ENCODE measurements around the gene SIGLEC7.

SIGLEC7 gene

DNA sequence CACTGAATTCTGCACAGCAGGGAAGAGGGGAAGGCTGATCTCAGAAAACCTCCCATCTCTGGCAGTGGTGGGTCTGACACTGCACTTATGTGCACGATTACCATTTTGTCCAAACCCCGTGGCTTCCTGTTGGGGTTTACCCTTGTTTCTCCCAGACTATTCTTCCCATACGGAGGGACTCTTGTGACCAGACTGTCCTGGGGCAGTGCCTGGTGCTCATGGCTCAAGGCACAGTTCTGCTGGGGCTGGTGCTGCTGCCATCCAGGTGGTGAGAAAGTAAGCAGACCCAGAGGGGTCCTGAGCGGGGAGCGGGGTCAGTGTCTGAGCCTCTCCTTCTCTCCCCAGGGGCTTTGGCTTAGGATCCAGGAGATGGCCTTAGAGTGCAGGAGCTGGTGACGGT is 22.5 kb upstream of the SIGLEC7 start:
- DNase-seq: no peak

DNA sequence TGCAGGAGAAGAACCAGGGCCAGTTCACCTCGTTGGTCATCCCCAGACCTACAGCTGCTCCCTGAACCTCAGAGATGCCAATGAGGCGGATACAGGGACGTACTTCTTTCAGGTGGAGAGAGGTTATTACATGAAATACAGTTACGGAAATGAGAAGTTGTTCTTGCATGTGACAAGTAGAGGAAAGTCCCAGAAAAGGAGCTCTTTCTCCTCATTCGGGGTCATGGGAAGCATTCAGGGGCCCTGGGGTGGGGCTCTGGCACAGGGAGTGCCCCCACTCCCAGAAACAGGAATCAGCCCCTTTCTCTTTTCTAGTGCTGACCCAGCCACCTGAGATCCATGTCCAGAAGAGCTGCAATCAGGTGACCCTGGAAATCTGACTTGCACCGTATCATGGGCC is 21.9 kb upstream of the SIGLEC7 start:
- DNase-seq: no peak

DNA sequence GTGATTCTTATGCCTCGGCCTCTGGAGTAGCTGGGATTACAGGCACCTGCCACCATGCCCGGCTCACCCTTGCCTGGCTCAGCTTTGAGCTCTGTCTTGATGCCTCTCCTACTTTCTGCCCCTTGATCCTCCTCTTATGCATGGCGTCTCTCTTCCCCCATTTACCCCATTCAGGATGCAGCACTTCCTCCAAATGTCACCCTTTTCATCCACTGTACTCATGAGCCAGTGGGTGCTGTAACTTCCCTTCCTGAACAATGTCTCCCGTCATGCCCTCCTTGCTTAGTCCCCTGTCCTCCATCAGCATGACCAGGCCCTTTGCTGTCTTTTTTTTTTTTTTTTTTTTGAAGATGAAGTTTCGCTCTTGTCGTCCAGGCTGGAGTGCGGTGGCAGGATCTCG is 20.8 kb upstream of the SIGLEC7 start:
- no peak for DNase-seq

DNA sequence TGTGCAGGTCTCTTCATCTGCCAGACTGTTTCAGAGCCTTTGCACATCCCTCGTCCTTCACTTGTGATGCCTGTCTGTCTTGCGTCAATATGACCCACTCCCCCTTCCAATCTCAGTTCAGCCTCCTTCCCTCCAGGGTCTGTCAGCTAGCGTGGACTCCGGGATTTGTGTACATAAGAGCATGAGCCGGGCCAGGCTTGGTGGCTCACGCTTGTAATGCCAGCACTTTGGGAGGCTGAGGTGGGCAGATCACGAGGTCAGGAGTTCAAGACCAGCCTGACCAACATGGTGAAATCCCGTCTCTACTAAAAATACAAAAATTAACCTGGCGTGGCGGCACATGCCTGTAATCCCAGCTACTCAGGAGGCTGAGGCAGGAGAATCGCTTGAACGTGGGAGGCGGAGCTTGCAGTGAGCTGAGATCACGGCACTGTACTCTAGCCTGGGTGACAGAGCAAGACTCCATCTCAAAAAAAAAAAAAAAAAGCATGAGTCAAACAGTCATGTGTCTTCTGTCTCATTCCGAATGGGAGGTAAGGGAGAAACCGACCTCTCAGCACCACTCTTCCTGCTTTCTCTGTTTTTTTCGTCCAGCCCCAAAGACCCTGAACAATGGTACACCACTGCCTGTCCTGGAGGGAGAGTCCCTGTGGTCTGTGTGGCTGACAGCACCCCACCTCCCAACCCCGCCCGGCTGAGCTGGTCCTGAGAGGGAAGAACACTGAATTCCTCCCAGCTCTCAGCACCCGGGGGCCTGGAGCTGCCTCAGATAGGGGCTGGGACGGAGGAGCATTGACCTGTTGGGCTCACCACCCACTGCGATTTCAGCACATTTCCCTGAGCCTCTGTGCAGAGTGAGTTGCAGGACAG is 19.8 kb upstream of the SIGLEC7 start:
- DNase-seq: no peak

DNA sequence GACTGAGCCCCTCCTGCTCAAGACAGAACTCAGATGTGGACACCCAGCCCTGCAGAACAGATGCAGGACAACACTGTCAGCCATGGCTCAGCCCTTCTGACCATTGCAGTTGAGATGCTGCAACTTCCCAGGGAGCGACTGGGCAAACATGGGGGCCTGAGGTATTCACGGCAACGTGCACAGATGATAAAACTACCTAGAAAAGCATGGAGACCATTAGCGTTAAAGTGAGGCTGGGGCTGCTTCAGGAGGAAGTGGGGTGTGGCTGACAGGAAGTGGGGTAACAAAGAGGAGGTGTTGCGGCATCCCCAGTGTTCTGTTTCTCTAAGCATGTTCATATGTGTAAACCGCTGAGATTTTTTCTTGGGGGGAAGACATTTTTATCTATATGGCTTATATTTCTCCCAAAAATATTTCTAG is 18.7 kb upstream of the SIGLEC7 start:
- DNase-seq: no peak

DNA sequence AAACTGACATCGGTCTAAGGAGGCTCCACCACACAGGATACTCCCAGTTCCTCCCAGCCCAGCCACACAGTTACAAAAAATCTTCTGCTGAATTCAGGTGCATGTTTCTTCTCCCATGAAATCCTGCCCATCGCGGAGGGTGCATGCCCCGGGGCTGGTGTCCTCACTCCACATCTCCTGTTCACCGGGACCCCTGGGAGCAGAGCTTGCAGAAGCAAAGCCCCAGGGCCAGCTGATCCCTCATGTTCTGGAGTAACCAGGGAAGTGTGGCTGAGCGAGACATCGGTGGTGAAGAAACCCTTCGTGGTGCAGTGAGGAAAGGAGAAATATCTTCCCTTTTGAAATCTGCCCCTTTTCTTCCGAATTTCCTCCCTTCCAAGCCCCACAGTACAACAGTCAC is 18.3 kb upstream of the SIGLEC7 start:
- no peak for DNase-seq

DNA sequence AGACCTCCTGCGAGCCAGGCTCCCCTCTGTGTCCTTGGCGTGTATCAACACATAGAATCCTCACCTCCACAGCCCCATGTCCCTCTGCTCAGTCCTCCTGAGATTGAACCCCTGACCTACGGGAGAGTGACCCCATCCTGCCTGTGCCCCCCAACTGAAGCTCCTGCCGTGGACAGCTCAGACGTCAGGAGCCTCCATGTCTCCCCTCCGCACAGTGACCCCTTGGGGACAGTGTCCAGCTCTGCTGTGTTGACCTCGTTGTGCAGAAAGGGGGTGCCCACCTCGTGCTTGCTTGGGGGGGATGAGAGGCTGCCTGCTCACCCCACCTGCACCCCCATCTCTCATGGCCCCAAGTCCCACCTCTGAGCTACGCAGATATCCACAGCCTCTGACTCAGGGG is 17.9 kb upstream of the SIGLEC7 start:
- no peak for DNase-seq

DNA sequence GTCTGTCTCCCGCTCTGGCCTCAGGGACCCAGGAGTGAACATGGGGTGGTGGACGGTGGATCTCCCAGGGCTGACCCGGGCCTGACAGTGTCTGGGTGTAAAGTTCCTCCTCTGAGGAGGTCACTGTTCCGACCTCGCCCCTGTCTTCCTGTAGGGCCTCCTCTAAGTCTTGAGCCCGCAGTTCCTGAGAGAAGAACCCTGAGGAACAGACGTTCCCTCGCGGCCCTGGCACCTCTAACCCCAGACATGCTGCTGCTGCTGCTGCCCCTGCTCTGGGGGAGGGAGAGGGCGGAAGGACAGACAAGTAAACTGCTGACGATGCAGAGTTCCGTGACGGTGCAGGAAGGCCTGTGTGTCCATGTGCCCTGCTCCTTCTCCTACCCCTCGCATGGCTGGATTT is 17.4 kb upstream of the SIGLEC7 start, which contains the start of gene SIGLEC9:
SIGLEC9 (plus strand) TSS at position 178 of the 400 bp plus-strand sequence; CDS start at position 247, 69 bp downstream.
- no peak for DNase-seq

DNA sequence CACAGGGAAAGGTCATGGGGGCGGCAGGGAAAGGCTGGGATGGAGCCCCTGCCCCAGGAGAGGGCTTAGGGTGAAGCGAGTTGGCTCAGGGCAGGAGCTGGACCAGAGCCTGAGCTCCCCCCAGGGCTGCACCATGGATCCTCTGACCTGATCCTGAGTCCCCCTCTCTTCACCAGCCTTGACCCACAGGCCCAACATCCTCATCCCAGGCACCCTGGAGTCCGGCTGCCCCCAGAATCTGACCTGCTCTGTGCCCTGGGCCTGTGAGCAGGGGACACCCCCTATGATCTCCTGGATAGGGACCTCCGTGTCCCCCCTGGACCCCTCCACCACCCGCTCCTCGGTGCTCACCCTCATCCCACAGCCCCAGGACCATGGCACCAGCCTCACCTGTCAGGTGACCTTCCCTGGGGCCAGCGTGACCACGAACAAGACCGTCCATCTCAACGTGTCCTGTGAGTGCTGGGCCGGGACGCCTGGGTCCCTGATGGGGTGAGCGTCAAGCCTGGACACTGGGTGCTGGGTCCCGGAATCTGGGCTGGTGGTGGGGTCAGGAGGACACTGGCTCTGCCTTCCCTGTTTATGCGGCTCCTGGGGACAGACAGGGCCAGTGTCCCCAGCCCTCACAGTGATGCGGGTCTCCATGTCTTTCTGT is 16.6 kb upstream of the SIGLEC7 start:
- DNase-seq: no peak

DNA sequence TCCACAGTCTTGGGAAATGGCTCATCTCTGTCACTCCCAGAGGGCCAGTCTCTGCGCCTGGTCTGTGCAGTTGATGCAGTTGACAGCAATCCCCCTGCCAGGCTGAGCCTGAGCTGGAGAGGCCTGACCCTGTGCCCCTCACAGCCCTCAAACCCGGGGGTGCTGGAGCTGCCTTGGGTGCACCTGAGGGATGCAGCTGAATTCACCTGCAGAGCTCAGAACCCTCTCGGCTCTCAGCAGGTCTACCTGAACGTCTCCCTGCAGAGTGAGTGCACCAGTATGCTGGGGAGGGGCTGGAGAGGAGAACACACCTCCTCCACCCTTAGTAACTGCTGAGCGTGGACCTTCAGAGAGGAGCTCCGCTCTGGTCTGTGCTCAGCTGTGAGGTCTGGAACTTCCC is 15.1 kb upstream of the SIGLEC7 start:
- no peak for DNase-seq

DNA sequence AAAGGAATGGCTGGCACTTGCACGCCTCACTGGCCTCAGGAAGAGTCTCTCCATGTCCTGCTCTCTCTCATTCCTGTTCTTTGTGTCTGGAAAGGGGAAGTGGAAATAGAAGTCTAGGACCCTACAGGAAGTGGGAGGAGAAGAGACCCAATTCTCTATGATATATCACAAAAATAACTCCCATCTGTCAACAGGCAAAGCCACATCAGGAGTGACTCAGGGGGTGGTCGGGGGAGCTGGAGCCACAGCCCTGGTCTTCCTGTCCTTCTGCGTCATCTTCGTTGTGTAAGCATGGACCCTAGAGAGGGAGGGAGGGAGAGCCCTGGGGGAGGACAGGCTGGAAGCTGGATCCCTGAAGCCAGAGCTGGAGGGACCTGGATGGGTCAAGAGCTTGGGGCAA is 14.3 kb upstream of the SIGLEC7 start:
- DNase-seq: peak; percentile 92

DNA sequence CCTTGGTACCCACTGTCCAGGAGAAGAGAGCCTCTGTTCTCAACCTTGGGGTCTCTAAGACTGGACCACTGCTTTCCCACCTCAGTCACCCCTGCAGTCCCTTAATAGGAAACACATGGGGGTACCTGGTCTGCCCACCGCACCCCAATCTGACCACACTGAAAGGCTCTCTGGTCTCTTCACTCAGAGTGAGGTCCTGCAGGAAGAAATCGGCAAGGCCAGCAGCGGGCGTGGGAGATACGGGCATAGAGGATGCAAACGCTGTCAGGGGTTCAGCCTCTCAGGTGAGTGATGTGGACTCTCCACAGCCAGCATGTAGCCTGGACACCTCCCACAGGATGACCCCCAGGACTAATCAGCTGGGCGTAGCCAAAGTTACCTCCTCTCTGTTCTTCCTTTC is 13.9 kb upstream of the SIGLEC7 start:
- DNase-seq: no peak

DNA sequence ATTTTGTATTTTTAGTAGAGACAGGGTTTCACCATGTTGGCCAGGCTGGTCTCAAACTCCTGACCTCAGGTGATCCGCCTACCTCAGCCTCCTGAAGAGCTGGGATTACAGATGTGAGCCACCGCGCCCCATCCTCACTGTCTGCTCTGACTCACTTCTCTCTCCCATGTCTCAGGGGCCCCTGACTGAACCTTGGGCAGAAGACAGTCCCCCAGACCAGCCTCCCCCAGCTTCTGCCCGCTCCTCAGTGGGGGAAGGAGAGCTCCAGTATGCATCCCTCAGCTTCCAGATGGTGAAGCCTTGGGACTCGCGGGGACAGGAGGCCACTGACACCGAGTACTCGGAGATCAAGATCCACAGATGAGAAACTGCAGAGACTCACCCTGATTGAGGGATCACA is 12.4 kb upstream of the SIGLEC7 start:
- DNase-seq: no peak

DNA sequence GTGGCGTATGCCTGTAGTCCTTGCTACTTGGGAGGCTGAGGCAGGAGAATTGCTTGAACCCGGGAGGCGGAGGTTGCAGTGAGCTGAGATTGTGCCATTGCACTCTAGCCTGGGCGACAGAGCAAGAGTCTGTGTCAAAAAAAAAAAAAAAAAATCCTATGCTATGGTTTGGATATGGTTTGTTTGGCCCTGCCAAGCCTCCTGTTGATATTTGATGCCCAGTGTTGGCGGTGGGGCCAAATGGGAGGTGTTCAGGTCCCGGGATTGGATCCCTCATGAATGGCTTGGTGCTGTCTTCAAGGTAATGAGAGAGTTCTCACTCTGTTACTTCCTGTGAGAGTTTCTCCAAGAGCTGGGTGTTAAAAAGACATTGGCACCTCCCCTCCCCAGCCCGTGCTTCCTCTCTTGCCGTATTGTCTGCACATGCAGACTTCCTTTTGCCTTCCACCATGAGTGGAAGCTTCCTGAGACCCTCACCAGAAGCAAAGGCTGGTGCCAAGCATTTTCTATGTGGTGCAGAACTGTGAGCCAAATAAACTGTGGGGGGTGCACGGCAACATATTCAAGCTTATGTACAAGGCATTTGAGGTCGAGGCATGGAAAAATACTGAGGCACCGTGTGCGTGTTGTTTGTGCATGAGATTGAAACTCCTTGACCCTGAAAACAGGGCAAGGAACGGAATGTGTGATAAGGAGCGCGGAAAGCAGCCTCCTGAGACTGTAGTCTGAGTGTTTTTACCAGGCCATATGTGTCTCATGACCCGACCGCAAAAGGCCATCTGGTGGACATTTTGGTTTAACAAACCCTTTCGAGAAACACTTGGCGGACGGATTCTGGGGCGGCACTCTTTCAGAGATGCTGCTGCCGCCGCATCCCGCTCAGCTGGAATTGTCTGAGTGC is 10.1 kb upstream of the SIGLEC7 start:
- no peak for DNase-seq

DNA sequence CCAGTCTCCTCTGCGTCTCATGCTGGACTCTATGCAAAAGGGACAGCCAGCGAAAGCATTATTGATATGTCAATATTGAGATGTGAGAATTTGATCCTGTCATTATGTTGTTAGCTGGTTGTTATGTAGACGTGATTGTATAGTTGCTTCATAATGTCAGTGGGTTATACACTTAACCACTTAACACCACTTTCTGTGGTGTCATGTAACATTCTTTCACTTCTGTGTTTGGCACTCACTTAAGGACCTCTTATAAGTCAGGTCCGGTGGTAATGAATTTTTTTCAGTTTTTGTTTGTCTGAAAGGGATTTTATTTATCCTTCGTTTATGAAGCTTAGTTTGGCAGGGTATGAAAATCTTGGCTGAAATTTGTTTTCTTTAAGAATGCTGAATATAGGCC is 7.1 kb upstream of the SIGLEC7 start:
- DNase-seq: no peak

DNA sequence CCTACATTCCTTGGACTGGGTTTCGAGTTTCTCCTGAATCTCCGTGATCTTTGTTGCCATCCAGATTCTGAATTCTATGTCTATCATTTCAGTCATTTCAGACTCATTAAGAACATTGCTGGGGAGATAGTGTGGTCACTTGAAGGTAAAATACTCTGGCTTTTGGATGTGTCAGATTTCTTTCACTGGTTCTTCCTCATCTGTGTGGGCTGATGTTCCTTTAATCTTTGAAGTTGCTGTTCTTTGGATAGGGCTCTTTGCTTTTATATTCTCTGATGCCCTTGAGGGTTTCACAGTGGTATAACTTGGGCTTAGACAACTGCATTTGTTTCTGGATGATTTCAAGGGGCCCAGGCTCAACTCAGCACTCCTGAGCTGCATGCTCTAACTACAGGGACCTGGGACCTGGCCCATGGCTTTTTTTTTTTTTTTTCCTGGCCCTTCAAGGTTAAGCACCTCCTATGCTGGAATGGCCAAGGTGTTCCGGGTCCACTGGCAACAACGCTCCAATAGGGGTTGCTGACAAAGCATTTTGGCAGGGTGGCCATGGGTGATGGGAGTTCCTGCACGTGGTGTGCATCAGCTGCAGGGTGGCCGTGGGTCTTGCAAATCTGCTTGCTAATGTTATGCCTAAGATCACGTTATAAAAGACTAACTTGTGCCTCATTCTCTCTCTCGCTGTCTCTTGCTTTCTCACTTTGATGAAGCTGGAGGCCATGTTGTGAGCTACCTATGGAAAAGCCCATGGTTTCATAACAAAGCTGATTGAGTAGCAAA is 5.9 kb upstream of the SIGLEC7 start:
- no peak for DNase-seq

DNA sequence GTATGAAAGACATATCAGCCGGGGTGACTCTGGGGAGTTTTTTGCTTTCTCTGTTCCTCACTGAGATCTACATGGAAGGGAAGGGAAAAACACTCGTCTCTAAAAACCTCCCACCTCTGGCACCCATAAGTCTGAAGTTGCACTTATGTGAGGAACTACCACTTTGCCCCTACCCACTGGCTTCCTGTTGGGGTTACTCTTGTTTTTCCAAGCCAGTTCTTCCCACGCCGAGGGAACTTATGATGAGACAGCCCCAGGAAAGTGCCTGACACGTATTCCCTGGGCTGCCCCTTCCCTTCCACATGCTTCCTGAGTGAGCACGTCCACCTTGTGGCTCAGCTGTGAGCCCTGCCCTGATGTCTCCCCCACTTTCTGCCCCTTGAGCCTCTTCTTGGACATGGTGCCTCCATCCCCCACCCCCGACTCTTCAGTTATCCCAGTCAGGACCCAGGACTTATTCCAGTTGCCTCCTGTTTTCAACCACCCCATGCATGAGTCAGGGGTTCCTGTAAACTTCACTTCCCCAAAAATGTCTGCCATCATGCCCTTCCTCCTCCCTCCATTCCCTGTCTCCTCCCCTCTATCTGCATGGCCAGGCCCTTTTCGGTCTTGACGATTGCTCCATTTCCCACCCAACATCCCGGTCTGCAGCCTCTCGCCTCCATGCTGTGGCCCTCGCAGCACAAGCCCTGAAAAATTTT is 5.1 kb upstream of the SIGLEC7 start:
- DNase-seq: peak; percentile 43

DNA sequence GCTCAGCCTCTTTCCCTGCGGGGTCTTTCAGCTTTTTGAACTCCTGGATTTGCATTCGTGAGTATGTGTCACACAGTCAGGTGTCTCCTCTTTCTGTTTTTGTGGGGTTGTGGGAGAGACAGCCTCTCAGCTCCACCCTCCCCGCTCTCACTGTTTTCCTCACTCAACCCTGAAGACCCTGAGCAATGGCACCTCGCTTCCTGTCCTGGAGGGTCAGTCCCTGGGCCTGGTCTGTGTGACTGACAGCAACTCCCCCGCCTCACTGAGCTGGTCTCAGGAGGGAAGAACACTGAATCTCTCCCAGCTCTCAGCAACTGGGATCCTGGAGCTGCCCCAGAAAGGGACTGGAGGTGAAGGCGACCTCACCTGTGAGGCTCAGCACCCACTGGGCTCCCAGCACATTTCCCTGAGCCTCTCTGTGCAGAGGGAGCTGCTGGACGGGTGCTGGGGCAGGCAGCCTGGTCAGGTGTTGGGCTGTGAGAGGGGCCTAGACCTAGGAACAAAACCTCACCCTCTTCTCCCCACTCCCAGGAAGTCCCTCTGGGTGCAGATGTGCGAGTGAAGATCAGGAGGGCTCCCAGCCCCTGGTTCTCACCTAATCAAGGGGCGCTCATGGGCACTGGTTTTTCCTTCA is 4.2 kb upstream of the SIGLEC7 start:
- DNase-seq: no peak

DNA sequence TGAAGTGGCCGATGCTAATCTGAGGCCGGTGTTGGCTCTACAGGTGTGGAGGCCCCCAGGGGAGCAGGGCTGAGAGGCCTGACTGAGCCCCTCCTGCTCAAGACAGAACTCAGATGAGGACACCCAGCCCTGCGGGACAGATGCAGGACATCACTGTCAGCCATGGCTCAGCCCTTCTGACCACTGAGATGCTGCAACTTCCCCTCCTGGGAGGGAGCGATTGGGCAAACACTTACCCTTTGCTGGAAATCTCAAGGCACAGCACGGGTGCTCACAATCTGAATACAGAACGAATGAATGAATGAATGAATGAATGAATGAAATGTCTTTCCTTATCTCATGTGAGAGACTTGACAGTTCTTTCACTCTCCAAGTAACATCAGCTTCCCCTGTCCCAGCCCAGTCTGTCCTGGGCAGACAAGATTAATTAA is 3.5 kb upstream of the SIGLEC7 start:
- peak; percentile 78 for DNase-seq

DNA sequence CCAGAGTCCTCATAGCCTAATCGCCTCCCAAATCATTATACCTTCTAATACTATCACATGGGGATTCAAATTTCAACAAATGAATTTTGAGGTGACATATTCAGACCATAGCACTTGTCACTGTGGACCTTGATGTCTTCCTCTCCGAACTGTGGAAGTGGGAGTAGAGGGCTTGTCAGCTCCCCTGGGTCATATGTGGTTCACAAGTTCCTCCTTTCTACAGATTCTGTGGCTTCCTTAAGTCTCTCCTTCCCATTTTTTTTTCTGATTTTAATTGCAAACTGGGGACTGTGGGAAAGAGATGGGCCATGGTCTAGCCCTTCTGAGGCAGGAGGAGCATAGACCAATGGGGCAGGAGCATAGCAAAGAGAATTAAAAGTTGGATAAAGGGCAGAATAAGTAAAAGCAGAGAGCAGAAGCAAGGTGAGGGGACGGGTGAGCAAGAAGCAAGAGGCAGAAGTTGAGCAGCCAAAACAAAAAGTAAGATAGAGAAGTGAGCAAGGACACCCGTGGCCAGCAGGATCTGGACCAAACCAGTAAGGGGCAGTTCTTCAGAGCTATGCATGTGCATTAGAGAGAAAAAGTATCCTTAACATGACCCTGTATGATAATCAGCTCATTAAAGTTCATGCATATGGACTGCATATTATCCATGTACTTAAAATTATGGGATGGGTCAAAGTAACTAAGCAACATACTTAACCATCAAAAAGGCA is 2.6 kb upstream of the SIGLEC7 start:
- DNase-seq: peak; percentile 82

DNA sequence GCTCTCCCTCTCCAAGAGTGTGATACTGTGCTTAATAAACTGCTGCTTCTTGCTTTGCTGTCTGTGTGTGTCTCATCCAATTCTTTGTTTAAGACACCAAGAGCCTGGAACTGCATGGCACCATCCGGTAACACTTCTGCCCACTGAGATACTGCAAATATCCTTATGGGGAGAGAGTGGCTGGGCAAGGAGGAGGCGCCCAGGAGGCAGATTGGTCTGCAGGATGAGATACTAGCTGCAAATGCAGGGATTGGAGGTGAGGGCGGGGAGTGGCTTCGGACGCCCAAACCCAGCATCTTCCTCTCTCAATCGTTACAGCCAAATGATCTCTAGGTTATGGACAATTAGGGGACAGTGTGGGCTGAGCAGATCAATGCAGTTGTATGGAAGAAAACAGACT is 1.7 kb upstream of the SIGLEC7 start:
- no peak for DNase-seq
